RPMI8226 (cell line): ENCODE results near the gene CNNM3.
A peak's percentile ranks its signal among the peaks of the same experiment; 100 is the strongest.
"Not testable (repeated sequence)": the region's sequence is repeated elsewhere in the genome, so short reads cannot be mapped to it uniquely, and the experiment has no call there.

Experiments
- DNase-seq: peaks from one replicate; pipeline ENCODE4 v3.0.0-alpha.2; 2015

The CNNM3 gene

DNA sequence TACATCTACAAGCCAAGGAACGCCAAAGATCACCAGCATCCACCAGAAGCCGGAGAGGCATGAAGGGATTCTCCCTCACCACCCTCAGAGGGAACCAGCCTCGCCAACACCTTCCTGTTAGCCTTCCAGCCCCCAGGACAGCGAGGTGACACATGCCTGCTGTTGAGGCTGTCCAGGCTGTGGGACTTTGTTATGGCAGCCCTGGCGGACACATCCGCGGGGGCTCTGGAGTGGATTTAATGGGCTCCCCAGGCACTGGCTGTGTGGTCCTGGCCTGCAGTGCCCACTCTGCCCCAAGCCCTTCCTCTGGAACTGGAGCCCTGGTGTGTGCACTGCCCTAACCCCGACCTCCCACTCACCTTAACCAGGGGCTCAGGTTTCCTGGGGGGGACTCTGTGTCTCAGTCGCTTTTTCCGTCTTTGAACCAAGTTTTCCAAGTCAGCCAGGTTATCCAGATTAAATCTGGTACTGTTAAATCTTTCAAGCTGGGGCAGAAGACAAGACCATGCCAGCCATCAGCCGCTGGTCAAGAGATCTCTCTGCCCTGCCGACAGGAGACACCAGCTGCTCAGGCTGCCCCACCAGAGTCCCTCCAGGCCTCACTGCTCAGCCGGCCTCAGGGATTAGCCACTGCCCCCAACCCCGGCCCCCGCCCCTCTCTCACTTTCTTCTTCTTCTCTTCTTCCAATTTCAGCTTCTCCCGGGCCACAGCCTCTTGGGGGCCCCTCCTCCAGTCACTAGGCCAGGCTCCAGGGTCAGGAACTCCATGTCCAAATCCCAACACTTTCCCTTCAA is 25.8 kb downstream of the CNNM3 start:
- no peak for DNase-seq

- DNase-seq: peak; percentile 45
Observed at GRCh38 chr2:96842600-96842999, 26.5 kb downstream of the CNNM3 start.

- no peak for DNase-seq
Observed at GRCh38 chr2:96843538-96844268, 27.6 kb downstream of the CNNM3 start, which contains the start of gene ANKRD23. Gene ANKRD23 (minus strand): TSS chr2:96844021. CDS start chr2:96843992, 29 bp downstream.

GRCh38 chr2:96844405-96844808 is 28.3 kb downstream of the CNNM3 start:
- DNase-seq: no peak

- no peak for DNase-seq
Observed at GRCh38 chr2:96846825-96847224, 30.8 kb downstream of the CNNM3 start.

DNA sequence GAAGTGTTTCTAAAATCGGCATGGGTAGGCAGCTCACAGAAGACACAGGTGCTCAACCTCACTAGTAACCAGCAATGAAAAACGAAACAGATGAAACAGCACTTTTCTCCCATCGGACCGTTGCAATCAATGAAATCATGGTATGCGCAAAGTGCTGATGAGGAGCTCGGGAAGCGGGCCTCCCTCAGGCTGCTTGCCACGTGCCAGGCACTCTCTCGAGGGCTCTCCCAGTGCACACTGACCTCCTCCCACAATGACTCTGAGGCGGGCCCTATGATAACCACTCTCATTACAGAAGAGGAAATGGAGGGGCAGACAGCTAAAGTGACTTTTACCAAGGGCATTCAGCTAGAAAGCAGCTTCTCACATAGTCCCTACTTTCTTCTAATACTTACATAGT is 31.5 kb downstream of the CNNM3 start:
- peak; percentile 97 for DNase-seq

DNA sequence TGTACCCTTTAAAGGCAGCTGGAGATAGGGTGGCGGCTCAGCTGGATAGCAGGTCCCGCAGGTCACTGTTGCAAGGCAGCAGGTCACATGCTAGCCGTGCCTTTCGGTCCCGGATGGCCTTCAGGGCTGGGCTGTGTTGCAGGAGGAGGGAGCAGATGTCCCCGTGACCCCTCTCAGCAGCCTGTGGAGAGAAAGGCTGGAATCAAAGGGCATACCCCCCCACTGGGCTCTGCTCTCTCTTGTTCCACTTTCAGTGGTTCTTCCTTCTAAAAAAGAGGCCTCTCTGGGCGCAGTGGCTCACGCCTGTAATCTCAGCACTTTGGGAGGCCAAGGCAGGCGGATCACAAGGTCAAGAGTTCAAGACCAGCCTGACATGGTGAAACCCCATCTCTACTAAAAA is 32.2 kb downstream of the CNNM3 start:
- peak; percentile 36 for DNase-seq

DNA sequence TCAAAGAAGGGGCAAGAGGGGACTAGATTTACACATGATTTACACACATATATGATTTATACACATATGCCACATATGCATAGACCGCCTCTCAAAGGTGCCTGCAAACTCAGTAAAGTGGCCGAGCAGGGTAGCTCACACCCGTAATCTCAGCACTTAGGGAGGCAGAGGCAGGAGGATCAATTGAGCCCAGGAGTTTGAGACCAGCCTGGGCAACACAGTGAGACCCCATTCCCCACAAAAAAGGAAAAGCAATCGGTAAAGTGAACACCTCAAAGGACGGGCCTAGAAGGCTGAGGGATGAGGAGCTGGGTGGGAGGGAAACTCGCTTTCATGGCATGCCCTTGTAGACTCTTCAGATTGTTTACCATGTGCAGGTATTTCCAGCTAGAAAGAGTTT is 36.6 kb downstream of the CNNM3 start:
- DNase-seq: no peak

DNA sequence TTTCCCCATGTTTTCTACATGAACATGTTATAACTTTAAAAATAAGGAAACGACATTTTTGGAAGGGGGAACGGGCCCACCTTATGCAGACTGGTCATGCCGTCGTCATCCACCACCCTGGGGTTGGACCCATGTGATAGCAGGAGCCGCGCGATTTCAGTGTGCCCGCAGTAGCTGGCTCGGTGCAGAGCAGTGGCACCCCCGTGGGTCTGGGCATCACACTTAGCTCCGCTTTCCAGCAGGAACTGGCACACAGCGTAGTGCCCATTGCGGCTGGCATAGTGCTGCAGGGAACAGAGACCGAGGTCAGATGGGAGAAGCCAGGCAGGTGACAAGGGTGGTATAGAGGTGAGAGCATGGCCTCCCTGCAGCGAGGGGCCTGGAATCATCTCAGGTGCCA is 37.3 kb downstream of the CNNM3 start:
- no peak for DNase-seq

GRCh38 chr2:96856776-96857666 is 41.0 kb downstream of the CNNM3 start:
- DNase-seq: peak; percentile 91

DNA sequence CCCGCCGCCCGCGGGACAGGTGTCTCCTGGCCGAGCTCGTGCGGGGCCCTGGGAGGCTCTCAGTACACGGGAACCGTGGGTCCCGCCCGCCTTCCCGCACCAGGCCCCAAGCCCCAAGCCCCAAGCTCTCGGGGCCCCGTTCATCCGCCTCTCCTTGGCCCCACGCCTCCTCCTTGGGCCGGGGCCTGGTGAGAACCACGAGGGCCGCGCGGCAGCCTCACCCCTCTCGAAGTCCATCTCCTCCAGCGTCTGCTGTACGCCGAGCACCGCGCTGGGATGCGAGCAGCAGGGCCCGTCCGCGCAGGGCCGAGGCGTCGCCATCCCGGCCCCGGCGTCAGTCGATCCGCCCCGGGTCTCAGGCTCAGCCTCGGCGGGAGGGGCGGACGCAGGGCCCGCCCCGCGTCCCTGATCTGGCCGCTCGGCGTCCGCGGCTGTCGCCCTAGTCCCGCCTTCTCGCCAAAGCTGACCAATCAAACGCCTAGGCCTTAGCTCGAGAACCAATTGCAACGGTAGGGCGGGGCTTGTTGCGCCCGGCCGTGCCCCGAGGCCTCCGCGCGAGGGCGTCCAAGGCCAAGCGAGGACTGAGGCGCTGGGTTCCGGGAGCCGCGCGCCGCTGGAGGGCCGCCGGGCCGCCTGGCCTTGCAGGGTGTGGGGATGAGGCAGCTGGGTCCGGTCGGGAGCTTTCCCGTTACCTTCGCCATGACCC is 41.8 kb downstream of the CNNM3 start, which contains the start of gene ANKRD39:
TSS of gene ANKRD39 (minus strand) at position 350 of the 706 bp plus-strand sequence. CDS start at position 321, 29 bp downstream.
- DNase-seq: peak; percentile 99

GRCh38 chr2:96859099-96859649 is 43.1 kb downstream of the CNNM3 start:
- no peak for DNase-seq

DNA sequence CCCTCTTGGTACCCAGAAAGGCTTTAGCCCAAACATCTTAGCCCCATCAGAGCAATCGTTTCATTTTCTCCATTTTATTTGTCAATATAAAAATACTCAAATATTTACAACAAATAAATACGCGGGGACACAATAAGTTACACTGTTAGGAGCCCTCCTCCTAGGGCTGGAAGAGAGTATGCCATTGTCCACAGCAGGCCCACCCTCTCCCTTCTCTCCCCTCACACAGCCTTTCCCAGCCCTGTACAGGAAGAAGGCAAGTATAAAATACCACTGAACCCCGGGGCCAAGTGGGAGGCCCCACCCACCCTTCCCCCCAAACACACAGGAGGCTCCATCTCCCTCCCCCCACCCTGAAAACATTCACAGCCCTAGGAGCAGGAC is 43.6 kb downstream of the CNNM3 start:
- no peak for DNase-seq

DNA sequence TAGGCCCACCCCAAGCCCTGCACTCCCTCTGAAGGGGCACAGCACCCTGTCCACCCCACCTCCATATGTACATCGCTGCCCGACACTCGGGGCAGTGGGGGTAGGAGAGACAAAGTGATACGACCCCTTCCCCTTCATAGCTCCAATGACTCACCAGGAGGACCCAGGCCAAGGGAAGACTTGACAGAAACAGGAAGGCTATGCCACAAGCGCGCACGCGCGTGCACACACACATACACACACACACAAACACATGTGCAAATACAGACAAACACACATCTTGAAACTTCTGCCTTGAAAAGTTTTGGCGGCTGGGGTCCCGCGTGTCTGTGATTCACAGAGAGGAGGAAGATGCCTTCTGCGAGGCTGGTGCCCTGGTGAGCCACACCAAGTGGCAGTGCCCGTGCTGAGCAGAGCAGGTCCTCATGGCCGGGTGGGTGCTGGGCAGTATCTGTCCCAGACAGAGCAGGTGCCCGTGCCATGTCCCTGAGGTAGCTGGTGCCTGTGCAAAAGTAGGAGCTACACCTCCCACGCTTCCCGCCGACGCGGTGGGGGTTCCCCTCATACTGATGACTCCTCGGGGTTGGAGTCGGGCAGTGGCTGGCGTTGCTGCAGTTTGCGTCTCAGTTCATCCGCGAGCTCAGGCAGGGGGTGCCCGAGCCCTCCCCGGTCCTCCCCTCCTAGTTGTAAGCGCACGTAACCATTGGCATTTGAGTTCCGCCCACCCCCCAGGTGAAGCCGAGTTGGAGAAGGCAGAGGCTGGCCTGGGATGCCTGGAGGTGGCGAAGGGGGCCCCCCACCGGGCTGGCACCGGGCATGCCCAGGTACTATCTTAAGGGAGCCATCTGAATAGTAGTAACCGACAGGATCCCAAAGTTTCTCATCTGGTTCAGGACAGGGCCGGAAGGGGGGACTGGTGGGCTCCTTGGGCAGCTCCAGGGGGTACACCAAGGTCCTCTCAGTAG is 44.3 kb downstream of the CNNM3 start:
- no peak for DNase-seq

DNA sequence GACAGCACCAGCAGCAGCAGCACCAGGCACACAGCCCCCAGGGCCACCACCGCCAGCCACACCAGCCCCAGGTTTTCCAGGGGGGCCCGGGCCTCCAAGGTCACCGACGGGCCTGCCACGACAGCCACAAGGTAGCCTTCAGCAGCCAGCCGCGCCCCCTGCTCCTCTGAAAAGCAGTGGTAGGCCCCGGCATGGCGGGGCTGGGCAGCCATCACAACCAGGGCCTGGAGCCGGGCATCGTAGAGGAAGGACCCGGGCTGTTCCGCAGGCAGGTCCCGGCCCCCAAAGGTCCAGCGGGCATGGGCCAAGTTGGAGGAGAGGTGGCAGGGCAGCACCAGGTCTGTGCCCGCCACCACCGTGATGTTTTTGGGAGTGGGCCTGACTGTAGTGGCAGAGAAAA is 45.0 kb downstream of the CNNM3 start:
- no peak for DNase-seq

DNA sequence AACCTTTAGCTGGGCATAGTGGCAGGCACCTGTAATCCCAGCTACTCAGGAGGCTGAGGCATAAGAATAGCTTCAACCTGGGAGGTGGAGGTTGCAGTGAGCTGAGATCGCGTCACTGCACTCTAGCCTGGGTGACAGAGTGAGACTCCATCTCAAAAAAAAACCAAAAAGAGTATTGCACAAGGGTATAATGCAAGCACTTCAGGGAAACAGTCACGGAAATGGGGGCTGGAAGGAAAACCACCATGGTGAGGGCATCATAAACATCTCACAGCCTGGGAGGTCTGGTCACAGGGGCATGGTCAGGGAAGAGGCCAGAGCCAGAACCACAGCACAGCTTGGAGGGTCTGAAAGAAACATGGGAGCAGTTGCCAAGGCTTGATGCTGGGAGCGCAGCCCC is 47.0 kb downstream of the CNNM3 start:
- DNase-seq: not testable (repeated sequence)

GRCh38 chr2:96863575-96864342 is 47.7 kb downstream of the CNNM3 start:
- DNase-seq: no peak

DNA sequence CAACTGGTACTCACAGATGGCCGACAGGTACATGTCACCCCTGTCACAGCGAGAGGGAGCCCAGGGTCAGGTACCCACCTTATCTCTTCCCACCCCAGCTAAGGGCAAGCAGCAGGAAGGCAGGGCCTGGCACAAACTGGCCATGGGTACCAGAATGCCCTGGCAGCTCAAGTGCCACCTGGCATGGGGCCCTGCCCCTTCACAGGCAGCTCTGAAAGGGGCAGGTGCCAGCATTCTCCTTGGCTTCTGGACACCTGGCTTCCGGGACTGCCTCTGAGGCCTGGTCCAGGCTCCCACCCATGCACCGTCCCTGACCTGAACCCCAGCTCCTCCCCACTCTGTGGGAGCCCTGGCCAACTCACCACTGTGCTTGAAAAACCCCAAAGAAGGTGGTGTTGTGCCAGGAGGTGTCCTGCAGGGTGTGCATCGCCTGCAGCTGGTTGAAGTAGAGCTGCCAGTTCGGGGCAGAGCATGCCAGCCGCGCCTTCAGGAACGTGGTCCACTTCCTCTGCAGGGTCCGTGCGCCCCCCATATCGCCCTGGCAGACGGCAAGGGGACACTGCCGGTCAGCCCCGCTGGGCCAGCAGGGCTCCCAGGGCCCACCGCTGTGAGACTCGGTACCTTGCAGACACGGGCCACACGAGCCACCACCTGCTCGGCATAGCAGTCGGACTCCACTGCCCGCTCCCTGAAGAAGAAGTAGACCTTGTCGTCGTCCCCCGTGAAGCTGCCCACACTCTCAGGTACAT is 48.4 kb downstream of the CNNM3 start:
- DNase-seq: no peak

GRCh38 chr2:96865654-96866053 is 49.6 kb downstream of the CNNM3 start:
- DNase-seq: no peak
